Hindlimb muscle (tissue), 1 donor: ENCODE data around the gene PSMA7. TPM values are rescaled to one million over a fixed set of nuclear protein-coding genes. Genes with fewer than 3 reads are reported as not detected.

Experiments
- DNase-seq: peaks from one replicate; pipeline ENCODE4 v3.0.0-alpha.2; 2013
- polyA plus RNA-seq: library from polyadenylated mRNA; unstranded; fragments of 120-200 nt; gene quantifications from one replicate; pipeline ENCODE4 v1.2.1, GENCODE V29; 2013; ENCODE audit not compliant: insufficient read length

The PSMA7 gene
- 156 TPM for polyA plus RNA-seq

DNA sequence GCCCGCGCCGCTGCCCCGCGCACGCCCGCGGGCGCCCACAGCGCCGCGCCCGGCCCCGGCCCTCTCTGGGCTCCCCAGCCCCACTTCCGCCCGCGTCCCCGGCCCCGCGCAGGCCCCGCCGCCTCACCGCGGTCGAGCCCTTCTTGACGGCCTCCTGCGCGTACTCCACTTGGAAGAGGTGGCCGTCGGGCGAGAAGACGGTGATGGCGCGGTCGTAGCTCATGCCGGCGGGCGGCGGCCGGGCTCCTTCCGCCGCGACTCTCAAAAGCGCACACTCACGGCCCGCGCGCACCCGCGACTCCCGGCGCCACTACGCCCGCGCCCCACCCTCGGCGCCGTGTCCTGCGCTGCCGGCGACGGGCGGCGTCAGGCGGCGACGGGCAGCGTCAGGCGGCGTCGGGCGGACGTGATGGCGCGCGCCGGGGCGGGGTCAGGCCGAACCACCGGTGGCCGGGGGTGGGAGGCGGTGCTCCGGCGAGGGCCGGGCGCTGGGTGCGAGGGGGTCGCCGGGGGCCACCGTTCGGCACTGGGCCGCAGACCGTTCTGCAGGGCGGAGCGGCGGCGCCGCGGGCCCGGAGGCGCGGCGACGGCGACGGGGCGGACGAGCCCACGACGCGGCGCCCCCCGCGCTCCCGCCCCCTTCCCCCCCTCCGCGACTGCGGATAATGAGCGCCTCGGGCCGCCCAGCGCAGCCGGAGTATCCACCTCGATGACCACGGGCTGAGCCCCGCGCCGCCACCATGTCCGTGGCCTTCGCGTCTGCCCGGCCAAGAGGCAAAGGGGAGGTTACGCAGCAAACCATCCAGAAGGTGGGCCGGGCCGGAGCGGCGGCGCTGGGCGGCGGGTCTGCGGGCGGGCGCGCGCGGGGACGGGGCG, at the start of gene PSMA7, which contains the start of gene SS18L1:
TSS of gene PSMA7 (minus strand) at position 314 of the 876 bp plus-strand sequence. CDS start at position 223, 91 bp downstream.
TSS of gene SS18L1 (plus strand) at position 689 of the 876 bp plus-strand sequence. CDS start at position 741, 52 bp downstream.
- peak; percentile 90 for DNase-seq

DNA sequence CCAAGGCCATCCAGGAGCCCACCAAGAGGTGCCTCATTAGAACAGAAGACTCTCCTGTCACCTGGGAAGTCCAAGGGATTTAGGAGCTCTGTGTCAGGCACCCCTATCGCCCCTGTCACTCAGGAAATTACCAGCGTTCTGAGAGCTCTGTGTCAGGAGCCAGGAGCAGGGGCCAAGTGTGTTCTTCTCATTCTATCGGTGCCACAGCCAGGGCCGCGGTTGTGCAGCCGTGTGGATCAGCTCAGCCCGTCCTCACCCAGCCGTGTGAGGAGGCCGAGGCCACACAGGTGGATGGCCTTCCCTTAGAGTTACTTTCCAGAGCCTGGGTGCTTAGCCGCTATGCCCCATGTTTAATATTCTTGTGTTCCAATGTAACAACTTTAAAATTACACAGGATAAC, 49.4 kb upstream of the PSMA7 start:
- DNase-seq, result no peak

DNA sequence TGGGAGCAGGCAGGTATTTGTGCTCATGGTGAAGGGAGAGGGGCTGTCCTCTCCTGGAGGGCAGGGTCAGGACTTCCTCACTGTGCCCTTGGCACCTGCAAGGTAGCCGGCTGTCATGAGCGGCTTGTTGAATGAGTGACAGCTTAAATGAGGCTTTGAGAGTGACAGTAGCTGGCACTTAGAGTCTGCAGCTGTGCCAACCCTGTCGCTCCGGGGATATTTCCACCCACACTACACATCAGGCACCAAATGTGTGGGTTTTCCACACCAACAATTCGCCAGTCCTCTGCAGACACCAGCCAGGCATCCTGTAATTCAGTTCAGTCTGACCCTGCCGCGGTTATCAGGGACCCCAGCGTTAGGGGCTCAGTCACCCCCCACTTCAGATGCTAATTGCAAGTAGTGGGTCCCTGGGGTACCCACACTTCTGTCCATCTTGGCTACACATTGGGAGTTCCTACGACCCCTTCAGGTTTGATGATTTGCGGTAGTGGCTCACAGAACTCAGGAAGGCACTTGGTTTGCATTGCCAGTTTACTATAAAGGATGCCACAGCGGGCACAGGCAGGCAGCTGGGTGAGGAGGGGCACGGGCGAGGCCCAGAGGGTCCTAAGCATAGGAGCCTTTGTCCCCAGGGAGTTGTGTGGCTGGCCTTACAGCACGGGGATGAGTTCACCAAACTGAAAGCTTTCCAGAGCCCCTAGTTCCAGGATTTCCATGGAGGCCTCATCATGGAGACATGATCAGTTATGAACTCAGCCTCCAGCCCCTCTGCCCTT, 48.8 kb upstream of the PSMA7 start:
- DNase-seq, result no peak

DNA sequence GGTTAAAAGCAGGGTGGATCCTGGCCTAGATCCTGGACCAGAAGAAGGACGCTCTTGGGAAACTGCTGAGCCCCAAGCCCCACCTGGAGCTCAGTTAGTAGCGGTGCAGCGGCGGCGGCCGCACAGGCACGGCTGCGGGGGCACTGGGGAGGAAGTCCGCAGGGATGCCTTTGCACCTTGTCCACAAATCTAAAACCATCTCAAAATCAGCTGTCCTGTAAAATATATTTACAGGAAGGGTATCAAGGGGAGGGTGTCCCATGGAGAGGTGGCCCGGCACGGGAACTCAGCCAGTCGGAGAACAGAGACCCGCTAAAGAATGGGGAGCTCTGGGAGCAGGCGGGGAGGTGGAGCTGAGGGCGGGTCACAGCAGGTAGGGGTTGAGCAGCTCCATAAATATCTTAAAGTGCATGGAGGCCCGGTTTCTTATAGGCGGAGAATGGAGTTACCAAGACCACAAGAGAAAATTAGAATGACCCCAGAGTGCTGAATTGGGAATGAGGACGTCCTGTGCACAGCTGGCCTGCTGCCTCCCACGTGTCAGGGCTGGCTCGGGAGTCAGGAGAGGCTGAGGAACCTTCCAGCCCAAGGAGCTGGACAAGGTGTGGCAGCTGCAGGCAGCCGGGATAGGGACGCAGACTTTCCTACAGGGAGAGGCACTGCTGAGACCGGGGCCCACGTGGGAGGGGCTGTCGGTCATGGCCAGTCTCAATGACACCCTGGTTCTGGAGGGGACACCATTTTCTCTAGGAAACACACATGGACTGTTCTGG, 47.6 kb upstream of the PSMA7 start:
- DNase-seq, result no peak

DNA sequence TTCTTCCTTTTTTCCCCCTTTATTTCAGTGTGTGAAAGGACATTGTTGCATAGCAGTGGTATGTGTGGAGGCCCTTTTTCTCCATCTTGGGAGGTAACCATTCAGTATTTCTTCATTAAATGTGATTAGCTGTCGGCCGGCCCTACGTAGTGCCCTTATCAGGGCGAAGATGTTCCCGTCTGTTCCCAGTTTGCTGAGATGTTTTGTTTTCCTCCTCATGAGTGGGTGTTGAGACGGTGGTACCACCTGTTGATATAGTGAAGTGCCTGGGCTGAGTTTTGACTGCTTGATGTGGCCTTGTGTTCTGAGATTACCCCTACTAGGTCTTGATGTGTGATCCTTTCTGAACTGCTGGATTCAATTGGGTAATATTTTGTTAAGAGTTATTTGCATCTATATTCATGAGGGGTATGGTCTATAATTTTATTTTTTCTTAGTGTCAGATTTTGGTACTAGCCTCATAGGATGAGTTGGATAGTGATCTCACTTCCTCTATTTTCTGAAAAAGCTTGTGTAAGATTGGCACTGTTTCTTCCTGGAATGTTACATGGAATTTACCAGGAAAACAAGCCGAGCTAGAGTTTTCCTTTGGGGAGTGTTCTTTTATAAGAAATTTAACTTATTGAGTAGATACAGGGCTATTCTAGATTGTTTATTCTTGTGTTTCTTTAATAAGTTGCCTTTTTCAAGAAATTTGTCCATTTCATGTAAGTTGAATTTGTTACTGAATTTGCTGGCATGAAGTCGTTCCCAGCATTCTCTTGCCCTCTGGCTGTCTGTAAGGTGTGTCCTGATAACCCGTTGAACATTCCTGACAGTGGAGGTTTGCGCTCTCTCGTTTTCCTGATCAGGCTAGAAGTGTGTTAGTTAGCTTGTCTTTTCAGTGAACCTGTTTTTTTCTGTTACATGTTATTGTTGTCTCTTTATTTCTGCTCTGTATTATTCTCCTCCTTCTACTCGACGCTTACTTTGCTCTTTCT, 44.0 kb upstream of the PSMA7 start:
- DNase-seq, result no peak

DNA sequence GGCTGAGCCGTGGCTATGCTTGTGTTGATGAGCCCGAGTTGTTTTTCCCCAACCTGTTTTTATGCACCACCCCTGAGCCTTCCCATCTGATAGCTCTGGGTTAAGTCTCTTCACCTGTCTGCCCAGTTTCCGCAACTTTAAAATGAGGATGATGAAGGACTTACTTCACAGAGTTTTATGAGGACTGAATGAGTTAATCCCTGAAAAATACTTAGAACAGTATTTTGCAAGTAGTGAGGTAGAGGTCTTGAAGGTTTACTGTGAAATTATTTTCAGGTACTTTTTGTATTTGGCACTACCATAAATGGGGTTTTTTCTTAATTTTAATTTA, 42.9 kb upstream of the PSMA7 start:
- no peak for DNase-seq

DNA sequence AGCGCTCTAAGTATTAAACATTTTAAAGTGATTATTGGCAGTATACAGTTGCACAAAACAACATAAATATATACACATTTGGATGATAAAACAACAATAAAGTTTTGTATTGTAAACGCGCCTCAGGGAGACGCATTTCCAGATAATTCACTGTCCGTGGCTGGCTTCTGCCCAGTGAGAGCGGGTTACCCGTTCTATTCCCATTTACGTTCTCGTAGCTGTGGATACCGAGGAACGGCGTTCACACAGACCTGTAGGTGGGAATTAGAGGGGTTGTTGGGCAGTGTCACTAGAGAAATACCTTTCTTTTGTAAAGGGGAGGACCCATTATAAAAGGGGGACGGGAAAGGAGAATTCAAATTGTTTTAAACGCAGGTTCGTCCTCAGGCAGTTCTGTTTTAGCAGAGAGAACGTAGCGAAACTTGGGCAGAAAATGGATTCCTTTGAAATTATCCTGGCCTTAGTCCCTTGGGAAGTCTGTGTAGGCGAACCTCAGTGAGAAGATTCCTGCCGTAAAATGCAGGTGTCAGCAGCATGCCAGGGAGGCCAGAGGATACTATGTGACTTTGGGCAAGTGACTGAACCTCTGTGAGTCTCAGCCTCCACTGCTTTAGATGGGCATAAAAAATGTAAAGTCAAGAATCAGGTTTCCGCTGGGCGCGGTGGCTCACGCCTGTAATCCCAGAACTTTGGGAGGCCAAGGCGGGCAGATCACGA, 40.4 kb upstream of the PSMA7 start:
- no peak for DNase-seq

DNA sequence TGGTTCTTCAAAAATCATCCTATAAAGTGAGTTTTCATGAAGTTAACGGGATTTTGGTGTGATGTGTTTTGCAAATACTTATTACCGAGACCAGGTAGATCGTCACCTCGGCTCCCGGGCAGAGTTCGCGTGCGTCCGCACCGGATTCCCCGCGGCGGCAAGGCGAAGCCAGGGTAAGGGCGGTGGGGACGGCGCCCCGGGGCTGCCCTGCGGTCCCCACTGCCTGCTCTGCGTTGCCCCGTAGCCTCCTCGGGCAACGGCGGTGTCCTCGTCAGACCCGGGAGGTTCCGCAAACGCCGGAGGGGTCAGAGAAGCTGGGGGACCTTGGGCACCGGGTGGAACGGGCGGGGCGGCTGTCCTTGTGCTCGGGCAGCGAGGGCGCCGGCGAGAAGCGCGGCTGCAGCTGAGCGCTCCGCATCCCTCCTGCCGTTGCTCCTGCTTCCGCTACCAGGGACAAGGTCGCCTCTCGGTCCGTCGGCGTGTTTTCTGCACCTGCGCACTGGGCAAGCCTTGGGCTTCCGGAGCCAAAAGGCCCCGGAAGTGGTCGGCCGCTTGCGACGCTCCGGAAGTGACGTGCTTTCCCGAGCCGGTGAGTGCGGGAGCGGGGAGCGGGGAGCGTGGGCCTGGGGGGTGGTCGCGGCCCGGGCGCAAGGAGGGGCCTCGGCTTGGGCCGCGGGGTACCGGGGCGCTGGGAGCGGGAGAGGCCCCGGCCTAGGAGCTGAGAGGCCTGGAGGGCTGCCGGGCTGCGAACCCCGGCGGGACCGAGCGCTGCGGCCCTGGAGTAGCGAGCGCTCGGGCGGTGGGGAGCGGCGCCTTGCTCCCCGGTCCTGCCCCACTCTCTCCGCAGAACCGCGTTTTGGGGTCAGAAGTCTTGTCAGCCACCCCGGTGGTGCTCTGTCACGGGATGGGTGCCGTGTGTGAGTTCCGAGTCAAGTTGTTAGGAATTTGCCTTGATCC, 39.6 kb upstream of the PSMA7 start, which contains the start of gene MTG2:
TSS of gene MTG2 (plus strand) at position 560 of the 957 bp plus-strand sequence. CDS start 10,393 bp downstream, outside the sequence.
- DNase-seq, result peak; percentile 95

DNA sequence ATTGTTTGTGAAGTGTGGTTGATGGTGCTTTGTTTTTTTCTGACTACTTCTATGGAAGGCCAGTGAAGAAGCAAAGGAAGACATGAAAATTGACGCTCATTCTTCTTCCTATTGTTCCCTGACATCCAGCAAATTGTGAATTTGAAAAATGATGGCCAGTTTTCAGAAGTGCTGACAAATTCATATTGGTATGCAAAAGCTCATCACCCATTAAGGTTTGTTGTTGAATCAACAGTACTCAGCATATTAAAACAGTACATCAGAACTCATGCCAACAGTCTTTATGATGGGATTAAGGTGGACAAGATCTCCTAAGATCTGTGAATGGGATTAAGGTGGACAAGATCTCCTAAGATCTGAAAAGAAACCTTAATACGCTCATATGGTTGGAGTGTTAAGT, 38.6 kb upstream of the PSMA7 start:
- DNase-seq, result no peak

DNA sequence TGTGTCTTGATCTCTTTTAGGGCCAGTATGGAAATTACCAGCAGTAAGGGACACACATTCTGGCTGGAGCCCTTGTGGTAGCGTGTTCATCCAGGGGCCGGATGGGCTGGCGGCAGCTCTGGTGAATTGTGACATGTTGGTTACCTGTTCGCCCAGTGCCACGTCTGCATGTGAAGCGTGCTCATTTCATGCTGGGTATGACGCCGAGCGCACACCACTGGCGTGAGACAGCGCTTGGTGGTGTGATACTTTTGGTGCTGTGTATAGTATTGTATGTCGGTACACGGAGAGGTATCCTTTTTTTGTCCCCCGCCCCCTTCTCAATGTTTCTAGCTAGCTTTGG, 35.9 kb upstream of the PSMA7 start:
- no peak for DNase-seq

DNA sequence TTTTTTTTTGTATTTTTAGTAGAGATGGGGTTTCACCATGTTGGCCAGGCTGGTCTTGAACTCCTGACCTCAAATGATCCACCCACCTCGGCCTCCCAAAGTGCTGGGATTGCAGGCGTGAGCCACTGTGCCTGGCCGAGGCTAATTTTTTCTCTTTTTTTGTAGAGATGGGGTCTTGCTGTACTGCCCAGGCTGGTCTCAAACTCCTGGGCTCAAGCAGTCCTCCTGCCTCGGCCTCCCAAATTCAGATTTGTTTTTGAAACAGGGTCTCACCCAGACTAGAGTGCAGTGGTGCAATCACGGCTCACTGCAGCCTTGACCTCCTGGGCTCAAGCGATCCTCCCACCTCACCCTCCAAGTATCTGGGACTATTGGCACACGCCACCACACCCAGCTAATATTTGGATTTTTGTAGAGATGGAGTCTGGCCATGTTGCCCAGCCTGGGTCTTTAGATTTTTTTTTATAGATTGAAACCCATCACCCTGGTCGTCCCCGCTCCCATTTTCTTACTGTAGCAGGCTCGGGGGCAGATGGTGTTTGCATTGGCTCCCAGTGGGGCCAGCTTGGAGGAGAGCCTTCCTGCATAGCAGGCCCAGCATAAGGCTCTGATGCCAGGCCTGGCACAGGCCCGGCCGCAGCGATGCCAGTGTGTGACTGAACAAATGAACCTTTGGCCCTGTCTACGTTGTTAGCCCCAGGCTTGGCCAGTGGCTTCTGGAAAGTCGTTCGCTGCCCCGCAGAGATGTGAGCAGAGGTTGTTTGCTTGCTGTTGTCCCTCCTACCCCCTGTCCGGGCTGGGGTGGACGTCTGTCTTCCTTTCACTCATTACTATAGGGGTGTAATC, 35.3 kb upstream of the PSMA7 start:
- DNase-seq, result no peak

DNA sequence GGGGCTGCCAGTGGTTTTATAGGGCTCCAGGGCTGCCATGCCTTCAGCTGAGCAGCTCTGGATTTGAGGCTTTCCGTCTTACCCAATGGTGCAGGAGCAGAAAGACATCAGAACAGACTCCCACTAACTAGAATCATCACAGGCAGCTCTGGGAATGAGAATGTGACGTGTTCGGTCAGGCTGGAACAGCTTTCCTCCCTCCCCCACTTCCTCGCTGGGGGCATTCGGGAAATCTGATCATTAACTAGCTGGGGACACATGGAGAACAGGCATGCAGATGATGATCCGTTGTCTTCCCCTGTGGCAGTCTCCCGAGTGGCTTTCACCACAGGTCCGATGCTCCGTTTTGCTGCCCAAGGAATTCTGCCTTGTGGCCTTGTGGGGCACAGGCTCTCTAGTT, 34.1 kb upstream of the PSMA7 start:
- DNase-seq, result no peak

DNA sequence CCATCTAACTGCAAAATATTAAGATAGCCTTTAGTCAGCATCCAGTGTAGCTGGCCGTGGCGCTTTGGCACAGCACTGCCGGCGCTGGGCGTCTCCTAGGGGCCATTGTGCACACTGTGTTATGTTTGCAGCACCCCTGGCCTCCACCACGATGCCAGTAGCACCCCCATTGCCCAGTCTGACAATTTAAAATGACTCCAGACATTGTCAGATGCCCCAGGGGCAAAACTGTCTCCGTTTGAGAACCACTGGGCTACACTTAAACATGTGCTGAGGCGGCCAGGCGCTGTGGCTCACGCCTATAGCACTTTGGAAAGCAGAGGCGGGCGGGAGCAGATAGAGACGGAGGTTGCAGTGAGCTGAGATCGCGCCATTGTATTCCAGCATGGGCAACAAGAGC, 33.7 kb upstream of the PSMA7 start:
- DNase-seq, result no peak

DNA sequence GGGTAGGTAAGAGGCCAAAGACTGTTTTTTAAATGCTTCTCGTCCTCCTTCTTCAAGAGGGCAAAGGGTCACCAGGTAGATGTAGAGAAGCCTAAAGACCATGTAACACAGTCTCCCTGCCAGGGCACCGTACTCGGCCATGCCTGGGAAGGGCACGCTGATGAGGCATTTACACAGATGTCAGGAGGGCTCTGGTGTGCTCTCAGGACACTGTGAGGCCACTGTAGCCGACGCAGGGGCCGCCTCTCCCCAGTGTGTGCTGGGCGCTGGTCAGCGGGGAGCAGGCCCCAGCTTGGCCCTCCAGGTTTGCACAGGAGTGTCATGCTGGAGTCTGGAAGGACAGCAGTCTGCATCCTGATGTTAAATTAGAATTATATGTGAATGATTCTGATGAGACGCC, 32.5 kb upstream of the PSMA7 start:
- no peak for DNase-seq

DNA sequence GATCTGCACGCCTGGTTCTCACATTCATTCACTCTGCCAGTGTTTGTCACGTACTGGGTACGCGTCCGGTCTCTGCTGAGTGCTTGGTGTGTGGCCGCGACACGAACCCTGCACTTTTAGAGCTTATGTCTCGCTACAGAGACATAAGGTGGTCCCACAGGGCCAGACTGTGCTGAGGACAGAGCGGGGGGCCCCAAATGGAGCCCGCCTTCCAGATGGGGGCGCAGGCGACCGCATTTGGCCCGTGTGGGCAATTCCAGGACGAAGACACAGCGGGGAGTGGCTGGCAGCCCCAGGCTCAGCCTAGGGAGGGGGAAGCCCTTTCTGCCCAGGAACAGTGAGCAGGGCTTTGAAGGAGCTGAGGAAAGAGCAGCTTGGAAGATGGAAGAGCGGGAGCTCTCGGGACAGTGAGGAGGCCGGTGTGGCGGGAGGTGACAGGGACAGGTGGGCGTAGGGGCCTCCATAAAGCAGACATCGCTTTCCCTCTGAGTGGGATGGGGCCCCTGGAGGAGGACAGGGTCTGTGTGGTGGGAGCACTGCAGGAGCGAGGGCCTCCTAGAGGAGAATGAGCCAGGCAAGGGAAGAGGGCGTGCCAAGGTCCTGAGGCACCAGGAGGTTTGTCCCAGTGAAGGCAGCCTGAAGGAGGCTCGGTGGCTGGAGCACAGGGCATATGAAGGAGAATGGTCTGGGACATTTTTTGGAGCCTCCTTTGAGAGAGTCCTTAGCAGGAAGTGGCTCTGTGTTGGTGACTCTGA, 31.9 kb upstream of the PSMA7 start:
- DNase-seq, result no peak

DNA sequence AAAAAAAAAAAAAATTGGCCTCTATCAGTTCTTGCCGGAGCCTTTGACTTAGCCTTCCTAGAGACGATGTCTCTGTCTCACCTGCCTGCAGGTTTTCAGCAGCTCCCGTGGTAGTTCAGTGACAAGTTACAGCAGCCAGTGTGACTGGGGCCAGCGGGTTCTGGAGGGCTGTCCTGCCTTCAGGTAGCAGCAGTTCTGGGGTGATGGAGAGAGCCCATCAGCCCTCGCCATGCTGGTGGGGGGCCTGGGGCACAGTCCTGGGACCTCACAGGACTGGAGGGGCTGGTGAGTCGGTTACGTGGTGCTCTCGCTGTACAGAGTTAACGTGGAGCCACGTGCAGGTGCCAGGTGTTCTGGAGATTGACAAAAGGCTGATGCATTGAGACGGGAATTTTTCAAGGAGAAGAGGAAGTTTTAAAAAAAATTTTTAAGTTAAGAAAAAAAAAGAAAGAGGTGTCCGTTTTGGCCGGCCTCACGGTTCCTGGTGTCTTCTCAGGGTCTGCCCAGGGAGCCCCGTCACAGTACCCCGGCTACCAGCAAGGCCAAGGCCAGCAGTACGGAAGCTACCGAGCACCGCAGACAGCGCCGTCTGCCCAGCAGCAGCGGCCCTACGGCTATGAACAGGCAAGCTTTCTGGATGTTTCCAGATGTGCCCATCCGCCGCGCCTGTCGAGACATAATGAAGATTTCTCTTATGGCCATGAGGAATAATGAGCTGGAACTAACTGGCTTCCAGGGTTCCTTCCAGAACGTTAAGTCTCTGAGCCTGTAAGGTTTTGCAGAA, 31.0 kb upstream of the PSMA7 start:
- no peak for DNase-seq

DNA sequence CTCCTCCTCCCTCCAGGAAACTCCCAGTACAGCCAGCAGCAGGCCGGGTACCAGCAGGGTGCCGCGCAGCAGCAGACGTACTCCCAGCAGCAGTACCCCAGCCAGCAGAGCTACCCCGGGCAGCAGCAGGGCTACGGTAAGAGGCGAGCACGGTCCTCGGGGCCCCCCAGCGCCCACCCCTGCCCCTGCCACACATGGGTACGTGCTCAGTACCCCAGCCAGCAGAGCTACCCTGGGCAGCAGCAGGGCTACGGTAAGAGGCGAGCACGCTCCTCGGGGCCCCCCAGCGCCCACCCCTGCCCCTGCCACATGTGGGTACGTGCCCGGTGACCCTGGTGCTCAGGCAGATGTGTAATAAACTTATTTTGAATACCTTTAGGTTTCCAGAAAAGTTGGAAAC, 29.5 kb upstream of the PSMA7 start:
- no peak for DNase-seq
